ENCODE results near the gene PI4KA.
"Not testable (repeated sequence)": the region's sequence is repeated elsewhere in the genome, so short reads cannot be mapped to it uniquely, and the experiment has no call there.

DNA sequence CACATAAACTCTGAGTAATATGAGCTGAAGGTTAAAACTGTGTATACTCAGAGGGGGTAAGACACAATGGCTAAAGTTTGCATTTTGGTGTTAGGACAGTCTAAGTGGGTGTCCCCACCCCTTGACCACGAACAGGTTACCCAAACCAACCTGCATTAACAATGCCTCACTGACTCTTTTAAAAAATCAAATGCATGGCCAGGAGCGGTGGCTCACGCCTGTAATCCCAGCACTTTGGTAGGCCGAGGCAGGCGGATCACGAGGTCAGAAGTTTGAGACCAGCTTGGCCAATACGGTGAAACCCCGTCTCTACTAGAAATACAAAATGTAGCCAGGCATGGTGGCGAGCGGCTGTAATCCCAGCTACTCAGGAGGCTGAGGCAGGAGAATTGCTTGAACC is 19.3 kb downstream of the PI4KA start:
- TF ChIP-seq, protein P1, sequence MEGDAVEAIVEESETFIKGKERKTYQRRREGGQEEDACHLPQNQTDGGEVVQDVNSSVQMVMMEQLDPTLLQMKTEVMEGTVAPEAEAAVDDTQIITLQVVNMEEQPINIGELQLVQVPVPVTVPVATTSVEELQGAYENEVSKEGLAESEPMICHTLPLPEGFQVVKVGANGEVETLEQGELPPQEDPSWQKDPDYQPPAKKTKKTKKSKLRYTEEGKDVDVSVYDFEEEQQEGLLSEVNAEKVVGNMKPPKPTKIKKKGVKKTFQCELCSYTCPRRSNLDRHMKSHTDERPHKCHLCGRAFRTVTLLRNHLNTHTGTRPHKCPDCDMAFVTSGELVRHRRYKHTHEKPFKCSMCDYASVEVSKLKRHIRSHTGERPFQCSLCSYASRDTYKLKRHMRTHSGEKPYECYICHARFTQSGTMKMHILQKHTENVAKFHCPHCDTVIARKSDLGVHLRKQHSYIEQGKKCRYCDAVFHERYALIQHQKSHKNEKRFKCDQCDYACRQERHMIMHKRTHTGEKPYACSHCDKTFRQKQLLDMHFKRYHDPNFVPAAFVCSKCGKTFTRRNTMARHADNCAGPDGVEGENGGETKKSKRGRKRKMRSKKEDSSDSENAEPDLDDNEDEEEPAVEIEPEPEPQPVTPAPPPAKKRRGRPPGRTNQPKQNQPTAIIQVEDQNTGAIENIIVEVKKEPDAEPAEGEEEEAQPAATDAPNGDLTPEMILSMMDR (IDR thresholded peaks at IDR 0.05) = not testable (repeated sequence)
- TF ChIP-seq POLR2A (IDR thresholded peaks at IDR 0.05) = not testable (repeated sequence)

Measured in right lobe of liver (tissue), 4 donors.